ENCODE data around the gene ATP5MG.
"Not testable (repeated sequence)": the region's sequence is repeated elsewhere in the genome, so short reads cannot be mapped to it uniquely, and the experiment has no call there.

The ATP5MG gene

DNA sequence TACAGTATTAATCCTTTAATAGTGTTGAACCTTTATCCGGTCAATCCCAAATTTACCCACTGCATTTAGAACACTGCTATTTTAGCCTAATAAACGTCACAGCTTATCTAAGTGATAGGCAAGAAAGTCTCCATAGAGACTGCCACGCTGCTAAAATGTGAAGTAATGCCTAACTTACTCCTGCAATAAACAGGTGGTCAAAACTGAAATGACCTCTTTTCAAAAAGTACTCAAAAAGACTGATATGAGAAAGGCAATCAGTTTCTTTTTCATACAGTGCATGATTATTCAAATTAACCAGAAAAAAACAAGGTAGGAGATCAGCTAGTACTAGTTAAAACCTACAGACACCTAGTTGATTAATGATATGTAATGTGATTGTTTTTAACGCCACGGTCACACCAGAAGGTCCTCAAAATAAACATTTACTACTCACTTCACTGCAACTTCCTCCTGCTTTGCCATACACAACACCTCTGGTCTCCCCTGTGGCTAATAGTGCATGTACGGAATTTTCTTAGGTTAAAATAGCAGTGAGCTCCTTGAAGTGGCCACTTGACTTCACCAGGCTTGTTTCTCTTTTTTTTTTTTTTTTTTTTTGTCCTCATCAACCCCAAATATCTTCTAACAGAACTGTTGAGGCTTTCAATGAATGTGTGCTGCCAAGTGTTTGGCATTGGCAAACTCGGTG is 8.8 kb downstream of the ATP5MG start:
- no peak for DNase-seq

DNA sequence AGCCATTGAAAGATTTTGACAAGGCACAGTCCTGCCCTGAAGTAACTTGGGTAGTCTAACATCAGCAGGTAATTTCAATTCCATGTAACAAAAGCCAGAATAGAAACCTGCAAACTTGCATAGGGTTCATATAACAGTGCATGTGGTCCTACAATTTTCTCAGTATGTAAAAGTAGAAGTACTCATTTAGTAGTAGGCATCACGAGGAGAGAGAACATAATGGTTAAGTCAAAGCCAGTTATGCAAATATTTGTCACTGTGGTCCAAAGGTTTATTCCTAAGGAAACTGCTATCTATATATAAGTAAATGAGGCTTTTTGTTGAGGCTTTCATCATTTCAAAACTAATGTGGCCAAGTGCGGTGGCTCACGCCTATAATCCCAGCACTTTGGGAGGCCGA is 10.1 kb downstream of the ATP5MG start:
- DNase-seq, result no peak

DNA sequence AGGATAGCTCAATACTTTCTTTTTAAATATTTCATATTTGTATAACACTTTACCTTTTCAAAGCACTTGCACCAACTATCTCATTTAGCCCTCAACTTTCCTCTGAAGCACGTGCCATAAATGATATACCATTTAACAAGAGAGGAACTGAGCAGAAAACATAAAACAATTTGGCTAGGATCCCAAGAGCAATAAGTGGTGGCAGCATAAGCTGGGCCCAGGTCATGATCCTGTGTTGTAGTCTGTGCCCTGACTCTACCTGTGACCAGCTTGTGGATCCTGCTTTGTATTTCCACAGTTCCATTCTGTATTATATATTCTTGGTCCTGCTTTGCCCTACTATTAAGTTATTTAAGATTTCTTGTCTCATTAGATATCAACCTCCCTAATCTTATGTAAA is 11.5 kb downstream of the ATP5MG start:
- no peak for DNase-seq

DNA sequence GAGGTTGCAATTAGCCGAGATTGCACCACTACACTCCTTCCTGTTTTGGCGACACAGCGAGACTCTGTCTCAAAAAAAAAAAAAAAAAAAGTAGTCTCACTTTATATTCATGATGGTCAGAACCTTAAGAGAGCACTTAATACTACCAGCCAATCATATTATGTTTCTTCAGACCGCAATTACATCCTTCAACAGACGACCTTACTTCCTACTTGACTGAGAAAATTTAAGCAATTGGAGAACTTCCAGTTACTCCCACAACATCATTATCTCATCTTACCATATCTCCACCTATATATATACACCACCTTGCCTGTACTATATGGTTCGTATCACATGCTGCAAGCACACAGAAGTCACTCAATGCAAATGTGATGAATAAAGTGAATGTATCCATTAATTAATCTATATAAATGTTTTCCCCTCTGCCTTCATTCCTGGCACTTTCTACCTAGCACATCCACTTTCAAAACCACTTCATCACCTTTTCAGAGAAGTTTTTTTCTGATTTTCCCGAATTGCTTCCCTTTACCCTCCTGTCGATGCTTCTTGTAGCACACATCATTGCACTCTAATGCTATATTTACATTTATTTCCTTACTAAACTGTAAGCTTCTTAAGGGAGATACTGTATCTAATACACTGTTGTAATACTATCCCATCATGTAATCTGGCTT is 13.8 kb downstream of the ATP5MG start:
- DNase-seq, result no peak

DNA sequence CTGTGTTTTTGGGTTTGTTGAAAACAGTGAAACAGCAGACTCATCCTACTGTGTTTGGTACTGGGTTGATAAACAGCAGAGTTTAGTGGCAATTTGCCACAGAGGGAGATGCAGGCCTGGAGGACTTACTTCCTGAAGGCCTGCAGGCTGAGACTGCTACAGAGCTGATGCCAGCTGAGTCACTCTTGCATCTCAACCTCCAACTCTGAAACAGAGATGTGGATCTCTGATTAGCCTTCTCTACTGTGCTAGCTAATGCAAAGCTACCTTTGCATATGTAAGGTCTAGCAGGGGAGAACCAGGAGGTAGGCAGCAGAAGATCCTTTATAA is 14.3 kb downstream of the ATP5MG start:
- no peak for DNase-seq

DNA sequence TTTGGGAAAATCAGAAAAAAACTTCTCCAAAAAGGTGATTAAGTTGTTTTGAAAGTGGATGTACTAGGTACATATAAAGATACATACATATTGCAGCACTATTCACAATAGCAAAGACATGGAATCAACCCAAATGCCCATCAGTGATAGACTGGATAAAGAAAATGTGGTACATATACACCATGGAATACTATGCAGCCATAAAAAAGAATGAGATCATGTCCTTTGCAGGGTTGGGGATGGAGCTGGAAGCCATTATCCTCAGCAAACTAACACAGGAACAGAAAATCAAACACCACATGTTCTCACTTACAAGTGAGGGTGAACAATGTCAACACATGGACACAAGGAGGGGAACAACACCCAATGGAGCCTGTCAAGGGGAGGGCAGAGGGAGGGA is 15.5 kb downstream of the ATP5MG start:
- not testable (repeated sequence) for DNase-seq

DNA sequence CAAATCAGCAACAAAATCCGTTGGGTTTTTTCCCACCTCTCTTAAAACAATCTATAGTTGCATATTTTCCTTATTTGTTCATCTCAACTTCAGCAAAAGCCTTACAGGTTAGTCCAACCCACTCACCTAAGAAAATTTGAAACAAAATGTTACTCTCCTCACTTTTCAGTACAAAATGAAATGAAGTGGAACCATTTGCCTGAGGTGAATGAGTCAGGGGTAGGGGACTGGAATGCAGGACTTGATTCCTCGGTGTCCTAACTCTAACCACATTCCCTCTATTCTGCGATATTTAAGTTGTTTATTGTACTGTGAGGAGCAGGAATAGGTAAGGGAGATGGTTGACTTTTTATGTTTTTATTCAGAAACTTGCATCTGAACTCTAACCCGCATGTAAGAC is 16.4 kb downstream of the ATP5MG start:
- no peak for DNase-seq

DNA sequence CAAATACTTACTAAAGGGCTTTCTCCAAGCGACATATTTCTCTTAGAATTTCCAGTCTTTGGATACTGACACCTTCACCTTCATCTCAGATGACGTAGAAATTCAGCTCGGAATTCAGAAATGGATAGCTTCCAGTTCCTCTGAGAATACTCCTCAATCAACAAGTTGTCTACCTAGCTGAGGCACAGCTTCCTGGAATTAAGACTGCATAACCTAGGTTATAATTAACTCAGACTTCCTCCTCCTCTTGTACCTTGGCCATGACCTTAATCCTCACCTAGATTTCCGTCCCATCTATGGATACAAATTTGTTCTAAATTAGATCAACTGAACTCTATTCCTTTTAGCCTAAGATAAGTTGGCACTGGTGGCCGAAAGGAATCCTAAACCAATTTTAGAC is 17.4 kb downstream of the ATP5MG start:
- DNase-seq, result no peak

DNA sequence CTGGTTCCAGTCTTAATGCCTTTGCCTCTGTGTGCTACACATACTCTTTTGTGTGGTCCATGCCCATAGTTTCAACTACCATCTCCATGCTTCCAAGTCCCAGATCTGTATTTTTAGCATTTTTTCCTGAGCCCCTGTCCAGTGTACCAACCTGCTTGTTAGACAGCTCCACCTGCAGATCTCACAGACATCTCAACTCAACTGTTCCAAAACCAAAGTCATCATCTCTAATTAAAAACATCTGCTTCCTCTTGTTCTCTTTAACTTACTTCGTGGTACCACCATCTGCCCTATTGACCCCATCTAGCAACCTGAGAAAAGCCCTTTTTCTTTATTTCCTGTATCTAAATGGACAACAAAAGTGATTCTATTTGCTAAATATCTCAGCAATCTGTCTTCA is 26.3 kb downstream of the ATP5MG start:
- DNase-seq, result no peak

DNA sequence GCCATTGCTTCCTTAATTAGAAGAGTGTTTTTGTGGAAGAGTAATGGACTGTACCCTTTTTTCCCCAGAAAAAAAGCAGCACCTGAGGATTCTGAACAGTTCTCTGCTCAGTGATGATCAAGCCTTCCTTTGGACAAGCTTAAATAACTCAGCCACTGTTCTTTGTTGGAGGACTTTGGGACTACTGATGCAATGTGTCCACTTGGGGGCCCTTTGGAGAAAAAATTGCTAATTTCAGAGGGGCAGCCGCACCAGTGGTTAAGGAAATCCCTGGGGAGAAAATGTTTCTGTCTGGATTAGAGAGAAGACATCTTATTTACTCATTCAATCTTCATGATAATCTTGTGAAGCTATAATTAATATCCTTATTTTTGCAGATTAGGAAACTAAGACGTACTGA is 29.6 kb downstream of the ATP5MG start:
- no peak for DNase-seq

DNA sequence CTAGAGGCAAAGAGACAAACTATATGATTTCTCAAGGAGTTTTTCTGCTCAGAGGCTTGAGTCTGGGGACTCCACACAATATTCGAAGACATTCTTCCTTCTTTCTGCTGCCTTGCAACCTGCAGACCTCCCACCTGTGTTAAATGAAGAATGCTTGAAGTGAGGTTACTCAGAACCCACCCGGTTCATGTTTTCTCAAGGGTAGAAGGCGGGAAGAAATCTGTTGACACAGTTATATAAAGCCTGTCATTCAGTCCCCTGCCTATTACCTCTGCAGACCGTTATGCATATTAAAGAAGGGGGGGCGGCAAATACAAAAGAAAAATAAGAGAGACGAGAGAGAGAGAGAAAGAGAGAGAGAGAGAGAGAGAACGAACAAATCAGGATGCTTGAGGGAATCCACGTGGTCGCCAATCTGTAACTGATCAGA is 32.7 kb downstream of the ATP5MG start:
- DNase-seq, result peak; percentile 57

DNA sequence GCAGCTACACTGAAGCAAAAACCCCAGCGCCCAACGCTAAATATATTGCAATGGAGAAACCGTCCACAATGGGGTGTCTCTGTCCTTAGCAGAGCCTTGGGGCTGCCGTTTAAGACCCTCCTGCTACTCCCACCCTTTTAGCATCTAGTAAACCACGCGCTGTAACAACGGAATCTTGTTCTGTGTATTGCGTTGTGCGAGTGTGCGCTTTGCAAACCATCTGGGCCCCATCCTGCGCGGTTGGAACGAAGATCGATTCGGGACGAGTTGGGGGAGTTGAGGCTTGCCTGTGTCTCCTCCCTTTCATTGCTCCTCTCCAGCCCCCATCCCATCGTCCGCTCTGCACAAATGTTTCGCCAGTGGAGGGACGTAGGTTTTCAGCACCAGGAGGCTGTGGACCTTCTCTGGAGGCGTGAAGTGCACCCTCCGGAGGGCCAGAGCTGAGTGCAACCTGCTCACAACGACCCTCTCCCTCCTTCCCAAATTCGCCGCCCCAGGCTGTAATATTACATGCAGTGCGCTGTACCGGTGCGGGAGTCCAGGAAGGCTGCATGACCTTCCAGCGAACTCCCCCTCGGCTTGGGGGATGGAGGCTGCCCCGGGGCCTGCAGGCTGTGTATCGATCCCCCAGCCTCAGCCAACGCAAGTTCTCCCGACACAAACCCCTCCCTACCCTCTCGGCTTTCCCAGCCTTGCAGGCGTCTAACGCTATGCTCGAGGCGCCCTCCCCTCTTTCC is 33.3 kb downstream of the ATP5MG start:
- DNase-seq, result peak; percentile 57

DNA sequence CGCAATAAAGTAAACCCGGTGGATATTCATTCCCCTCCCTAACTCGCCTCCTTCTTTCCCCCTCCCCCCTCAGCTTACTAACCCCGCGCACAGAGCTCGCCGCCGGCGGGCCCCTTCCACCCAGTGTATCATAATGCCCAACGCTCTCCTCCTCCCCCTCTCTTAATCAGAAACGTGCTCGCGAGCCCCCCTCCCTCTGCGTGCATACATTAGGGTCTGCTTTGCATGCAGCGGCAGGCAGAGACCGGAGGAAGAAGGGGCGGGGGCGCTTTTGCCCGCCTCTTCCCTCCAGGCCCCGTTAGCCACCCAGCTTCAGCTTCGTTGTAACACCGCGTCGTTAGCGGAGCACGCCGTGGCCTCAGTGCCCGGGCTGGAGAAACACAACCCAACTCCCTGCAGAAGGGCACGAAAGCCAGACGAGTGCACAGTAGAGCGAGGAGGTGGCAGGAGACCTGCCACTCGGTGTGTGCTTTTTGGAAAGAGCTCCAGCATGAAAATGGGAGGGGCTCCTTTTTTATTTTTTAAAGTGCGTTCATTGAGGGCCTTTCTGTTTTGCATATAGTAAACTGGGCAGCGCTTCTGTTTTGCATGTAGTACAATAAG is 34.0 kb downstream of the ATP5MG start:
- DNase-seq, result peak; percentile 90

DNA sequence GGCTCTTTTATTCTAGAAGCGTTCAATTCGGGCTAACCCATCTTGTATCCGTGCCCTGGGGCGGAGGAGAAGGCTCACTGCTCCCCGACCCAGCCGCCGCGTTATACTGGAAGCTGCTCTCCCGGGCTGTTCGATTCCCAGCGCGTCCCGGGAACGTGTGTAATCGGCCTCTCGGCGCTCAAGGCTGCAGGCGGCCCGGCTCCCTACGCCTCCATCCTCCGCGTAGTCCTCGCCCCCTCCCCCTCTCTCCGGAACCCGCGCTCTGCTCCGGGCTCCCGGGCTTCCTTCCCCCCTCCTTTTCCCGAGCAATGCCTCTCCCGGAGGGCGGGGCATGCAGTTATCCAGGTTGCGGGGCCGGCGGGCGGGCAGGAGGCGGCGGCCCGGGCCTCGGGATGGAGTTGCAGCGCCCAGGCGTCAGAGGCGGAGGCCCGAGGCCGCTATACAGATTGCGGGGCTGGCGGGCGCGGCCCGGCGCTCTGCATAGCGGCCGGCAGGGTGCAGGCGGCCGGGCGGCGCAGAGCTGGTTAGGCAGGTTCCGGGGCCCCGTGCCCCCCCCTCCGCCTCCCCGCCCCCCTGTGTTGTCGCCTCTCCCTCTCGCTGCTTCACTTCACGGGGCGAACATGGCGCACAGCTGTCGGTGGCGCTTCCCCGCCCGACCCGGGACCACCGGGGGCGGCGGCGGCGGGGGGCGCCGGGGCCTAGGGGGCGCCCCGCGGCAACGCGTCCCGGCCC is 34.7 kb downstream of the ATP5MG start, which contains the start of gene KMT2A:
Gene KMT2A, plus strand, starts transcription at position 600 of the 732 bp plus-strand sequence. Its CDS starts 21 bp downstream, at position 621.
- peak; percentile 98 for DNase-seq

DNA sequence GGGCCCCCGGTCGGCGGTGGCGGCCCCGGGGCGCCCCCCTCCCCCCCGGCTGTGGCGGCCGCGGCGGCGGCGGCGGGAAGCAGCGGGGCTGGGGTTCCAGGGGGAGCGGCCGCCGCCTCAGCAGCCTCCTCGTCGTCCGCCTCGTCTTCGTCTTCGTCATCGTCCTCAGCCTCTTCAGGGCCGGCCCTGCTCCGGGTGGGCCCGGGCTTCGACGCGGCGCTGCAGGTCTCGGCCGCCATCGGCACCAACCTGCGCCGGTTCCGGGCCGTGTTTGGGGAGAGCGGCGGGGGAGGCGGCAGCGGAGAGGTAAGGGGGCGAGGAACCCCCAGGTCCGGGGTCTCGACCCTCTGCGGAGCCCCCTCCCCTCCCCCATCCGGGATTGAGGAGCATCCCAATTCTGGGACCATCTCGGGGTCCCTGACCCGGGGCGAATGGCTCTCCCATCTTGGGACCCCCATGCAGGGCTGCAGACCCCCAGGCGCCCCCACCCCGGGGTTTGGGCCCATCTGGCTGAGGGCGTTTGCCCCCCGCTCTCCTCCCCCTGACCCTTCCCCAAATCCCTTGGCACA is 35.3 kb downstream of the ATP5MG start:
- no peak for DNase-seq

DNA sequence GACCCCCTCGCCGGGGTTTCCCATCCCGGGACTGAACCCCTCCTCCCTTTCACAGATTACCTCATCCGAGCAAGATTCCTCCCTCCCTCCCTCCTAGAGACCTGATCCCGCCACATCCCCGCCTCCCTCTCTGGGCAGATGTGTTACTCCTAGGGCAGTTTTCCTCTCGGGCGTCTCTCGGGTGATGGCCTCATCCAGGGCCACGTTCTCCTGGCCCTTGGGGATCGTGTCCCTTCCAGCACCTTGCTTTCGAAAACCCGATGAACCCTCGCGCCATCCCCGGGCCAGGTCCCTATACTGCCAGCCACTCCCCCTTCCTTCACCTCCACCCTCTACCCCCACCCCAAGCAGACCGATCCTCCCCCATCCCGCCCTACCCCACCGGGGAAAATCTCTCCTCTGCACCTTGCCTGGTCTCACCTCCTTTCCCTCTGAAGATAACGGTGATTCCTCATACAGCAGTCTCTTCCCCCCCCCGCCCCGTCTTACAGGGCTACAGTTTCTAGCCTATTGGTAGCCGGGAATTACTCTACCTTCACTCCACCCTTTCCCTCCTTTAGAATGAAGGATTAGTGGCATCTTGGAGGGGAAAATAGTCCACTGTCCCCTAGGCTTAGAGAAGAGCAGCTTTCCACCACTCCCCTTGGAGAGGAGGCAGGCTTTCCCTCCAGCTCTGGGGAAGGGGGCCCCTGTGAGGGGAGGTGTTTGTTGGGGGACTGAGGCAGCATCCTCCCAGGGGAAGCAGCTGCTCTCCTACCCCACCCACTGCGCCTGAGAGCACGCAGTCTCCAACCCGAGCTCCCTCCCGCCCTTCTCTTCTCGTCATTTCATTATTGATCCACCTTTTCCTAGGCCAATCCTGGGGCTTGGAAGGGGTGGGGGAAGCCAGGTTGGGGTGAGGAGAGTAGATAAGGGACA is 36.1 kb downstream of the ATP5MG start:
- DNase-seq, result peak; percentile 41

DNA sequence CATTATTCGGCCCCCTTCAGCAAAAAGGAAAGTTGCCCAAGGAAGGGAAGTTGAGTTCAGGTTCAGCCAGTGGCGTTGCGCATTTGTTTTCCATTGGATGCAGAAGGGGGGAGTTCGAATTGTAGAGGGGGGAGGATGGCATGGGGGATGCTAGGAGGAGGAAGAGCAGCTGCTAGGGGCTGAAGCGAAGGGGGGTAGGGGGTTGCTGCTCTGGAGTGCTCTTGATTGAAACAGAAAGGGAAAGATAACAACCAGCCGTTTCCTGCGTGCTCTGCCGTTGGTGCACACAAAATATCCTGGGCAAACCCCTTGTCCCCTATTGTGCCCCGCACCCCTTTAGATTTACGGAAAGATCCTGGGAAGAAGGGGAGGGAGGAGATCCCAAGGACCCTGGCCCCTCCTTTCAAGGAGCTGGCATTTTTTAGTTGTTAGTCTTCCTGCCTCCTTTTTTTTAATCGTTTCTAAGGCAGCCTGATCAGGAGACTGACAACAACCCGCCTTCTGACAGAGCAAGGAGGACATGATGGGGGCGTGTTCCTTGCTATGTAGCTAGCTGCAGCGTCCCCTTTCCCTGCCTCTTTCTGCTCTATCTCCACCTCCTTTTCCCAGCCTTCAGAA is 37.0 kb downstream of the ATP5MG start:
- DNase-seq, result no peak

DNA sequence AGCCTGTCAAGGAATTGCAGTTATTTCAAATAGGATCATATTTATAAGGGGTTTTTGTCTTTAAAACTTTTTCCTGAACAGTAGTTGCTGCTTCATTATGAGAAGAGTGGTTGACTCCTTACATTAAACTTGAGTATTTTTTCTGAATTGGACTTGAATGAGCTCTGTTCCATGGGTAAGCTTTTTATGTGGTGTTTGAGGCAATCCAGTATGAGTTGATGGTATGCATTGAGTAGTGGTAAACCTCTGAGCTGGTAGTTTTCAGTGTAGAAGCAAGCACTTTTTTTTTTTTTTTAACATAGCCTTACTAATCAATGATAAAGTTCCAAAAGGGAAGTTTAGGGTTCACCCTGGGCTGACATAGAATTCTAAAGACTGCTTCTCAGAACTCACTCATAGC is 38.2 kb downstream of the ATP5MG start:
- no peak for DNase-seq

DNA sequence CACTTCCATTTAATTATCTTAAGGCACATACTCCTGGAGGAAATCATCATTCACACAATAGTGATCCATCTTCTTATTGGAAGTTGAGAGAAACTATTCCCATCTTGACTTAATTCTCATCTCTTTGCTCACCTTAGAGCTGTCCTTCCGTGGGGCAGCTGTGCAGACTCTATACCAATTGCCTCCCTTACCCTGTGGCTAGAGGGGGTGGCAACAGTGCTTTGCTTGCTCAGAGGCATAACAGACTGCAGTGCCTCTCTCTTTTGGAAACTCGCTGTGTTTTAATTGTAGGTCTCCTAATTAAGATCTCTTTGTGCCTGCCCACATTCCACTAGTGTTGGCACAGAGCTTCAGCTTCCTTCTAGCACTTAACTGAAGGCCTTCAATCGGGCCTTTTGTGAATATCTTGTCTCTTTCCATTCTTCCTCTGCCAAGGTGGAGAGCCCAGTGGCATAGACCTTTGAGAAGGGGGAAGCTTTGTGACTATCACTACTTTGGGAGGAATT is 40.4 kb downstream of the ATP5MG start:
- no peak for DNase-seq

DNA sequence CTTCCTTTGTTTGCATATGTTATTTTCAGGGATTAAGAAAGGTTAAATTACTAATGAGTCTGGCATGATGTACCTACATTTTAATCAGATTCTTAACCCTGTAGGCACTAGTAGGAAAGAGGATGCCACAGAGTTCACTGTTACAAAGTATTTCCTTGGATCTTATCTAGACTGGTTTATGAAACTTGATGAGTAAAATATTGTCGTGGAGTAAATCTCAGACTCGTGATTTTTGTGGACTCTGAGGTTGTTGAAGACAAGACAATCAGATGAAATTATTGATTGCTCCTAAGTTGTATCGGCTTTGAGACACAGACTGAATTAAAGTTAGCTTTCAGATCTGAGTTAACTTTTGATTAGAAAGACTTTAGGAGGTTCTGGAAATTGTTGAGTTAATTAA is 40.9 kb downstream of the ATP5MG start:
- DNase-seq, result no peak

Measured in NCI-H1092 (cell line).